GM18505 (cell line): ENCODE measurements around the gene ASAP2.
"Not testable (repeated sequence)": the region's sequence is repeated elsewhere in the genome, so short reads cannot be mapped to it uniquely, and the experiment has no call there.

ENCODE experiments used
- ATAC-seq: cut with Tn5 transposase; IDR thresholded peaks from one replicate; pipeline ENCODE4 v1.9.1; 2021; ENCODE audit not compliant: unreplicated experiment
- POLR2A ChIP-seq: IDR thresholded peaks from 4 replicates; pipeline ENCODE4 v1.6.1; 2011; ENCODE audit warnings: borderline replicate concordance; ENCODE audit not compliant: insufficient read depth, insufficient read length; ENCODE audit errors: extremely low read depth

ASAP2 gene

GRCh38 chr2:9212010-9212635, 5.5 kb downstream of the ASAP2 start:
- no peak for ATAC-seq
- no peak for TF ChIP-seq POLR2A

- TF ChIP-seq POLR2A = no peak
- no peak for ATAC-seq
Observed at GRCh38 chr2:9212661-9213411, 6.2 kb downstream of the ASAP2 start.

- no peak for ATAC-seq
- TF ChIP-seq POLR2A = no peak
Observed at GRCh38 chr2:9213477-9214051, 7.0 kb downstream of the ASAP2 start.

- no peak for TF ChIP-seq POLR2A
- ATAC-seq = no peak
Observed at GRCh38 chr2:9214873-9215272, 8.3 kb downstream of the ASAP2 start.

GRCh38 chr2:9215680-9216079, 9.1 kb downstream of the ASAP2 start:
- no peak for TF ChIP-seq POLR2A

GRCh38 chr2:9216143-9216542, 9.5 kb downstream of the ASAP2 start:
- ATAC-seq = not testable (repeated sequence)

More at GRCh38 chr2:9215680-9216079, 9.1 kb downstream of the ASAP2 start:
- no peak for ATAC-seq

- ATAC-seq = no peak
- TF ChIP-seq POLR2A = no peak
Observed at GRCh38 chr2:9217838-9218770, 11.5 kb downstream of the ASAP2 start.

- no peak for ATAC-seq
- TF ChIP-seq POLR2A = no peak
Observed at GRCh38 chr2:9219027-9219445, 12.4 kb downstream of the ASAP2 start.

- ATAC-seq = no peak
Observed at GRCh38 chr2:9220201-9220600, 13.6 kb downstream of the ASAP2 start.

GRCh38 chr2:9221223-9221622, 14.6 kb downstream of the ASAP2 start:
- ATAC-seq = no peak
- no peak for TF ChIP-seq POLR2A

More at GRCh38 chr2:9220201-9220600, 13.6 kb downstream of the ASAP2 start:
- no peak for TF ChIP-seq POLR2A

- no peak for ATAC-seq
- TF ChIP-seq POLR2A = no peak
Observed at GRCh38 chr2:9222239-9222892, 15.8 kb downstream of the ASAP2 start.

GRCh38 chr2:9222893-9223287, 16.3 kb downstream of the ASAP2 start:
- TF ChIP-seq POLR2A = no peak
- ATAC-seq = no peak

GRCh38 chr2:9225806-9226205, 19.2 kb downstream of the ASAP2 start:
- no peak for ATAC-seq
- TF ChIP-seq POLR2A = no peak
